NOMO-1 (cell line): ENCODE results near the gene SLC5A6.
"Not testable (repeated sequence)": the region's sequence is repeated elsewhere in the genome, so short reads cannot be mapped to it uniquely, and the experiment has no call there.

Experiments
- DNase-seq, 2 experiments: peaks; one replicate each; lab custom pipeline; 2025; ENCODE audit not compliant: unreplicated experiment in 2 of 2; lab: John Stamatoyannopoulos, UW

Gene SLC5A6

GRCh38 chr2:27177441-27178351 lies 34.4 kb downstream of the SLC5A6 start:
- DNase-seq: no peak

- not testable (repeated sequence) for DNase-seq
These were observed 36.3 kb downstream of the SLC5A6 start for GRCh38 chr2:27175781-27176180.

- no peak for DNase-seq
These were observed 36.7 kb downstream of the SLC5A6 start for GRCh38 chr2:27175330-27175729.

- no peak for DNase-seq
These were observed 37.4 kb downstream of the SLC5A6 start for GRCh38 chr2:27174638-27175037.

GRCh38 chr2:27171351-27171848 lies 40.7 kb downstream of the SLC5A6 start:
- DNase-seq: peak in 1 of 2 experiments; percentile 21

- DNase-seq: peak in 1 of 2 experiments; percentile 28
These were observed 41.3 kb downstream of the SLC5A6 start for GRCh38 chr2:27170581-27171337.

GRCh38 chr2:27164960-27165763 lies 46.9 kb downstream of the SLC5A6 start:
- DNase-seq: peak in 1 of 2 experiments; percentile 22

GRCh38 chr2:27162151-27163121 lies 49.6 kb downstream of the SLC5A6 start:
- no peak for DNase-seq

GRCh38 chr2:27160191-27160590 lies 51.9 kb downstream of the SLC5A6 start:
- no peak for DNase-seq

GRCh38 chr2:27159271-27159670 lies 52.8 kb downstream of the SLC5A6 start:
- no peak for DNase-seq

- DNase-seq: no peak
These were observed 53.6 kb downstream of the SLC5A6 start for GRCh38 chr2:27158468-27158867.

GRCh38 chr2:27155069-27155520 lies 57.0 kb downstream of the SLC5A6 start:
- no peak for DNase-seq

GRCh38 chr2:27154488-27154887 lies 57.6 kb downstream of the SLC5A6 start:
- no peak for DNase-seq

GRCh38 chr2:27152796-27153464 lies 59.1 kb downstream of the SLC5A6 start:
- no peak for DNase-seq

GRCh38 chr2:27152102-27152795 lies 59.8 kb downstream of the SLC5A6 start:
- DNase-seq: no peak

GRCh38 chr2:27150639-27151230 lies 61.3 kb downstream of the SLC5A6 start:
- DNase-seq: peak; percentile 27 to 54
